Choroid plexus epithelial cell (primary cell): Measurements from ENCODE around the gene GRK6.
A peak's percentile ranks its signal among the peaks of the same experiment; 100 is the strongest.

ENCODE experiments used
- DNase-seq: peaks from one replicate; pipeline ENCODE4 v3.0.0-alpha.2; 2010; ENCODE audit warnings: low read depth
- H3K4me3 ChIP-seq: 2 replicates; pipeline ENCODE4 v1.5.1; 2011; ENCODE audit warnings: low read depth, mild to moderate bottlenecking, control low read depth, low read length, moderate library complexity
- TF ChIP-seq, protein P1 (sequence below): conservative IDR thresholded peaks from 2 replicates; pipeline ENCODE4 v1.5.1; 2011; ENCODE audit warnings: low read depth, mild to moderate bottlenecking, control low read depth, inconsistent platforms, low read length, moderate library complexity

GRK6 gene

DNA sequence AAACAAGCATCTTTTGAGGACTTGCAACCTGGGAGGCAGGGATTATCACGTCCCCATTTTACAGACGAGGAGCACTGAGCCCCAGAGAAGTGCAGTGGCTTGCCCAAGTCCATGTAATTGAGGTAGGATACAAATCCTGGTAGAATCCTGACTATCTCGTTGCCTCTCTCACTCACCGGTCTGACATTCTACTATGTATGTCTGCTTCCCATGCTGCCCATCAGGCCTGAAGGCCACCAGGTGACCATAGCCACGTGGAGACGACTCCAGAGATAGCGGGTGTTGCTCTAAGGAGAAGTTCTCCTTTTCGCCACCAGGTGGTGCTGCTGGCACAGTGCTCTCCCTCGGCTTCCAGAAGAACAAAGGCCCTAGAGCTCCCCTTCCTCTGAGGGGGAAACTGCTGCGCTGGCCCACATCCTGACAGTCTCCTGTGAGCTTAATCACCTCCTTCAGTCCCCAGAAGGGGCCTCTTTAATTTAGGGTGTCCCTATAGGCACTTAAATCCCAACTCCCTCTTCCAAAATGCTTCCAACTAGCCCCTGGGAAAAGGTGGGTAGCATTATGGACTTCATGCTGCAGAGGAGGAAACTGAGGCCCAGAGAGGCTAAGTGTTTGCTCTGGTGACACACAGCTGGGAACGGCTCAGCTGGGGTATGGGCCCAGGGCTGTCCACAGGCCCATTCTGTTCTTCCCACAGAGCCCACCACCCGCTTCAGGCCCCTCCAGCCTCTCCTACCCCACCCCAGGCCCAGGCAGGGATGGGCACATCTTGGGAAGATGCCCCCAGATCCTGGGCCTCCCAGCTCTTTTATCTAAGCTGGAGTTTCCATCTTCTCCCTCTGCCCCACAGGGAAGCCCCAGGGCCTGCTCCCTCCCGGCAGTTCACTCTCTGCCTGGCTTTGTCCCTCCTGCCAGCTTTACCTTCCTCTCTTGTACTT lies 35.8 kb upstream of the GRK6 start:
- TF ChIP-seq, protein P1, sequence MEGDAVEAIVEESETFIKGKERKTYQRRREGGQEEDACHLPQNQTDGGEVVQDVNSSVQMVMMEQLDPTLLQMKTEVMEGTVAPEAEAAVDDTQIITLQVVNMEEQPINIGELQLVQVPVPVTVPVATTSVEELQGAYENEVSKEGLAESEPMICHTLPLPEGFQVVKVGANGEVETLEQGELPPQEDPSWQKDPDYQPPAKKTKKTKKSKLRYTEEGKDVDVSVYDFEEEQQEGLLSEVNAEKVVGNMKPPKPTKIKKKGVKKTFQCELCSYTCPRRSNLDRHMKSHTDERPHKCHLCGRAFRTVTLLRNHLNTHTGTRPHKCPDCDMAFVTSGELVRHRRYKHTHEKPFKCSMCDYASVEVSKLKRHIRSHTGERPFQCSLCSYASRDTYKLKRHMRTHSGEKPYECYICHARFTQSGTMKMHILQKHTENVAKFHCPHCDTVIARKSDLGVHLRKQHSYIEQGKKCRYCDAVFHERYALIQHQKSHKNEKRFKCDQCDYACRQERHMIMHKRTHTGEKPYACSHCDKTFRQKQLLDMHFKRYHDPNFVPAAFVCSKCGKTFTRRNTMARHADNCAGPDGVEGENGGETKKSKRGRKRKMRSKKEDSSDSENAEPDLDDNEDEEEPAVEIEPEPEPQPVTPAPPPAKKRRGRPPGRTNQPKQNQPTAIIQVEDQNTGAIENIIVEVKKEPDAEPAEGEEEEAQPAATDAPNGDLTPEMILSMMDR = peak; percentile 94
- no peak overlapping the region for H3K4me3 ChIP-seq
- DNase-seq = peak; percentile 88

DNA sequence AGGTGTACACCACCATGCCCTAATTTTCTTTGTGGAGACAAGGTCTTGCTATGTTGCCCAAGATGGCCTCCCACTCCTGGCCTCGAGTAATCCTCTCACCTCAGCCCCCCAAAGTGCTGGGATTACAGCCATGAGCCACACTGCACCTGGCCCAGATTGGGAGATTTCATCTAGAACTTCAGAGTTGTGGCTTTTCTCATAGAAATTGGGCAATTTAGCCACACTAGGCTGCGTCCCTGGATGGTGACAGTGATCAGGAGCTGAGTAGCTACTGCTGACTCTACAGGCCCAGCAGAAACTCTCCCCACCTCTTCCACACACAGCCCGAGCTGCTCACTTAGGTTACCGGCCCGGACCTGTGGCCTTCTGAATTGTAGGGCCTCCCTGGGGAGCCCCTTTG lies 33.7 kb upstream of the GRK6 start:
- TF ChIP-seq, protein P1 = no peak
- DNase-seq = no peak
- no peak overlapping the region for H3K4me3 ChIP-seq

DNA sequence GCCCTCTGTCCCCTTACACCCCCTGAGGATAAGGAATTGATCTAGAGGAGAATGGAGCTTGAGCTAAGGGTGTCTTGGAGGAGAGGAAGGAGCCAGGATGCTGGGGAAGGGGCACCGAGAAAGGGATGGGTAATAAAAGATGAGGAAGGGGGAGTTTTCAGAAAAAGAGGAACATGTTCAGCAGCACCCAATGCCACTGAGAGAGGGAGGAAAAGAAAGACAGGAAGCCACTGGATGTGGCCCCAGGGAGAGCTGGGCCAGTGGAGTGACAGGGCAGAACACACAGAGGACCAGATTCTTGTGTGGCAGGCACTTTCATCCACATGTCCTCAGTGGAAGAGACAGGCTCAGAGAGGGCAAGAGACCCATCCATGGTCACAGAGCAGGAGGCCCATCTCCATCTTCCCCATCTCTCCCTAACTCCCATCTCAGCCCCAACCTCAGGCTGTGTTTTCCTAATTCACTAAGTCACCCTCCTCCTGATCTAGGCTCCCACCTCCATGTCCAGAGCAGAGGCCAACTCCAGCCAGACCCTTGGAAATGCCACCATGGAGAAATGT lies 33.2 kb upstream of the GRK6 start:
- H3K4me3 ChIP-seq = no peak overlapping the region
- TF ChIP-seq, protein P1 = no peak
- DNase-seq = no peak

DNA sequence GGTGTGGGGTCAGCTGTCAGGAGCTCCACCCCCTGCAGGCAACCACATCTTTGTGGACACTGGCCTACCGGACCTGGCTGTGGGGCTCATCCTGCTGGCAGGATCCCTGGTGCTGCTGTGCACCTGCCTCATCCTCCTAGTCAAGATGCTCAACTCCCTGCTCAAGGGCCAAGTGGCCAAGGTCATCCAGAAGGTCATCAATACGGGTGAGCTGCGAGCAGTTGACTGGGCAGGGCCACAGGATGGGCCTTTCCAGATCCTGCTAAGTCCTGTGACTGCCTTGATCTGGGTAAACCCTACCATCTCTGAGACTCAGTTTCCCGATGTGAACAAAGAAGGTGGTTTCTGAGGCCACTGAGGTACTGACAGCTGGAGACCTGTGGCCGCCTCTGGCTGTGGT lies 32.5 kb upstream of the GRK6 start:
- DNase-seq = no peak
- no peak overlapping the region for H3K4me3 ChIP-seq
- TF ChIP-seq, protein P1 = no peak

DNA sequence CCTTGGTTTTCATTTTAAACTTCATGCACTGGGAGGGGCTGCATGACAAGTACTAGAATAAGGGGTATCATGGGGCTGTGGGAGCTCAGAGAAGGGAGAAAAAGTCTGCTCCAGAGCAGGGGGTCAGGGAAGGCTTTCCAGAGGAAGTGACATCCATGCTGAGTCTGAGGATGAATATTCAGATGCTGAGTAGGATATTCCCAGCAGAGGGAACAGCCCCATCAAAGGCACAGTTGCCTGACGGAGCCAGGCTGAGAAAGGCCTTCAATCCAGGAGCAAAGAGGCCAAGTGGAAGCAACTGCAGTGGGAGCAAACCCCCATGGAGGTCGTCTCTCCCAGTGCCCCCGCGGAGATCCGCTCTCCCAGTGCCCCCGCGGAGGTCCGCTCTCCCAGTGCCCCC lies 30.4 kb upstream of the GRK6 start:
- no peak overlapping the region for H3K4me3 ChIP-seq
- TF ChIP-seq, protein P1 = no peak
- DNase-seq = no peak

DNA sequence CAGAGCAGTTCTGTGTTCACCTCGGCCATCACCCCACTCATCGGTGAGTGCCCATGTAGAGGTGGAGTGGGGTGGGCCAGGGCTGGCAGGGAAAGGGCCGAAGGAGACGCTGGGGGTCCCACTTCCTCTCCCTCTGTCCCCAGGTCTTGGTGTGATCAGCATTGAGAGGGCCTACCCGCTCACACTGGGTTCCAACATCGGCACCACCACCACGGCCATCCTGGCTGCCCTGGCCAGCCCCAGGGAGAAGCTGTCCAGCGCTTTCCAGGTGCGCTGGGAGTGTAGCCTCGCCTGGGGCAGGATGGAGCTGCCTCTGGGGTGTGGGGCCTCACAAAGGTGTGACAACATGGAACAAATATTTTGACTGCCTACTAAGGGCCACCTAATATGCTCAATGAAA lies 29.7 kb upstream of the GRK6 start:
- no peak overlapping the region for H3K4me3 ChIP-seq
- TF ChIP-seq, protein P1 = no peak
- no peak for DNase-seq
